NCI-H2171 (cell line): ENCODE results near the gene SLC6A19.
"Not testable (repeated sequence)": the region's sequence is repeated elsewhere in the genome, so short reads cannot be mapped to it uniquely, and the experiment has no call there.

Experiments
- DNase-seq: peaks from one replicate; lab custom pipeline; 2025; lab: John Stamatoyannopoulos, UW

Gene SLC6A19

DNA sequence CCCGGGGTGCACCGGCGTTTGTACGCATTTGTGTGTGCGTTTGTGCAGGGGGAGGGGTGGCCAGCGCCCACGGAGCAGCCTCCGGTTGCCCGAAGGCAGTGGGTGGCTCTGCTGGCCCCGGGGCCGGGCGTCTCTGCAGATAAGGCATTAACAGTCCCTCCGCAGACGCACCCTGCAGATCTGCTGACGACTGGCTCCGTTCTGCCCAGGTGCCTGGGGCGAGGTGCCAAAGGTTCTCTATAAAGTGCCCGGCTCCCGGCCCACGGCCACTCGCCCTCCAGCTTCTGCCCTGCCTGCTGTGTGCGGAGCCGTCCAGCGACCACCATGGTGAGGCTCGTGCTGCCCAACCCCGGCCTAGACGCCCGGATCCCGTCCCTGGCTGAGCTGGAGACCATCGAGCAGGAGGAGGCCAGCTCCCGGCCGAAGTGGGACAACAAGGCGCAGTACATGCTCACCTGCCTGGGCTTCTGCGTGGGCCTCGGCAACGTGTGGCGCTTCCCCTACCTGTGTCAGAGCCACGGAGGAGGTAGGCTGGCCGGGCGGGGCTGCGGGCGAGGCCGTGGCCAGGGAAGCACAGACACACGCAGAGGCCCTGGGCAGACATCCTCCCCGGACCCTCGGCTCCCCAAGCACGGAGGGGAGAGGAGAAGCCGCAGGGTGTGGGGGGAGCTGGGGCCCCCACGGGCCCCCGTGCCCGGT lies at the start of gene SLC6A19:
Gene SLC6A19 (plus strand): TSS at position 269 of the 699 bp plus-strand sequence. CDS start 56 bp downstream, at position 325.
- DNase-seq = no peak

DNA sequence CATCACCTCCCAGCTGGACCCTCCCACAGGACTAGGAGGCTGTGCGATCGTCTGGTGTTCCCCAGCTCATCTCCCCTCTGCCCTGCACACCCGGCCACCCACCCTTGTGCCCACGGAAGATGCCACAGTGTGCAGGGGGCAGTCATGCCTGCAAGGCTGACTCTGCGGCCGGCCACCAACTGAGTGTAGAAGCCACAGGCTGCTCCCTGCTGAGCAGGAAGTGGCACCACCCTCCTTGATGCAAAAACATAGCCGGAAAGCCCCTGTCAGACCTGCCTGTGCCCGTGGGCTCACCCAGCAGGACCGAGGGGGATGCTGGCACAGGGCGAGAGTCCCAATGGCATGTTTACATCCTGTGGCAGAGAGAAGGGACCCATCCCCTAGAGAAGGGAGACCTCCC lies 49.2 kb upstream of the SLC6A19 start:
- DNase-seq = no peak

DNA sequence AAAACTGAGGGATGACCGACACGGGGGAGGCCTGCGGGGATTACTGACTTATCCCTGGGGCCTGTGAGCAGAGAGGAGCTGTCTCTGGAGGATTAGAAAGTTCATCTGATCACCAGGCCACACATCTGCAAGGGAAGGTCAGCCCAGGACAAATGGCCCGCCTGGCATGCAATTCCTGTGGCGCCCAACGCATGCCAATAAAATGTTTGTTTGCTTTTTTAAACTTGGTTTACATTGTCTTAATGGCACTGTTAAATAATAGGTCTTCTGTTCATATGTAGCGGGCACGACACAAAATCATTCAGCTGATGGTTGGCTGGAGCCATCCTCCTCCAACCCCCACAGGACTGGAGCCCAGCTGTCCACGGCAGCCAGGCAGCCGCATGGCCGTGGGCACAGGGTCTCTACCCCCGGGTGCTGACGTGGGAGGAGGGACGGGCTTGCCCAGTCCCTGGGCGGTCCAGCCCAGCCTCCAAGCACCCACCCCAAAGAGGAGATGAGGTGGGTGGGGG lies 48.6 kb upstream of the SLC6A19 start:
- DNase-seq = no peak

DNA sequence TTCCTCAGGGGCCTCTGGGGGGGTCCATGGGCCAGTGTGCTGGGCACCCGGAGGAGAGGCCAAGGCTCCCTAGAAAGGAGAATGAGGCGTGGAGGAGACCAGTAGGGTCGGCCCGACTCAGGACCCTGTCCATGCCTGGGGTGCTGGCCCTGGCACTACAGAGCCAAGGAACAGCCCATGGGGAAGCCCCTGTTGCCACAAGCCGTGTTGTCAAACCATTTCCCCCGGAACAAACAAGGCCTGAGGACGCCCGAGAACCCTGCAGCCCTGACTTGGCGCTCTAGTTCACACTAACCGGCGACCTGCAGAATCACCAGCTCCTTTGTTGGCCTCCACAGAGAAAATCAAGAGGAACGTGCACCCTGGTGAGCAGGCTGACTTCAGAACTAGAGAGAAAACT lies 48.0 kb upstream of the SLC6A19 start:
- no peak for DNase-seq

DNA sequence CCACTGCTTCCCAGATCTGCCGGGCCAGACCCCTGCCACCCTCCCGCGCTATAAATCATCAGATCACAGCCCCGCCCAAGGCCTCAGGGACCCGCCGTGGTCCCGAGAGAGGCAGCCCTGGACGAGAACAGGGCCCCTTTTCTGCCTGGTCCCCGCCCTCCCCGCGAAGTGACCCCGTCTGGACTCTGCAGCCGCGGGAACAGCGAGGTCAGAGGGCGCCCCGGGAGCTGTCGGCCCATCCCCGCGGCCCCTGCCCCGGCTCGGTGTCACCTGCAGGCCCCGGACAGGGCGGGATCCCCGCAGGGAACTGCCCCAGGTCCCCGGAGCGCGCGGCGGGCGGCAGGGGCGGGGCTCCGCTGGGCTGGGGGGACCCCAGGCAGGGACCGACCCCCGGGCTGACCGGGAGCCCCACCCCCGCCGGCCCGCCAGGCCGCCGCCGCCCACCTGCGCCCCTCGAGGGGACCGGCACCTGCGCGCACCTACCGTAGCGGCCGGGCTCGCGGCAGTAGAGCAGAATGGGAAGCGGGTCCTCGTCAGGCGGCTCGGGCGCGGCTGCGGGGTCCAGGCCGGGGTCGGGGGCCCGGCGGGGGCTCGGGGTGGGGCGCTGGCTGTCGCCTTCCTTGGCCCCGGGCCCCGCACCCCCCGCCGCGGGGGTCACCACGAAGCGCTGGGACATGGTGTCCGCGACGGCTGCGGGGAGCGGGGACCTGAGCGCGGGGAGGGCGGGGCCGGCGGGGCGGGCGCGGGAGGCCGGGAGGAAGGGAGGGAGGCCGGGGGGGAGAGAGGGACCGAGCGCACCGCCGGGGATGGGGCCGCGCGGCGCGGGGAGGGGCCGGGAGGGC lies 46.0 kb upstream of the SLC6A19 start:
- peak; percentile 26 for DNase-seq

DNA sequence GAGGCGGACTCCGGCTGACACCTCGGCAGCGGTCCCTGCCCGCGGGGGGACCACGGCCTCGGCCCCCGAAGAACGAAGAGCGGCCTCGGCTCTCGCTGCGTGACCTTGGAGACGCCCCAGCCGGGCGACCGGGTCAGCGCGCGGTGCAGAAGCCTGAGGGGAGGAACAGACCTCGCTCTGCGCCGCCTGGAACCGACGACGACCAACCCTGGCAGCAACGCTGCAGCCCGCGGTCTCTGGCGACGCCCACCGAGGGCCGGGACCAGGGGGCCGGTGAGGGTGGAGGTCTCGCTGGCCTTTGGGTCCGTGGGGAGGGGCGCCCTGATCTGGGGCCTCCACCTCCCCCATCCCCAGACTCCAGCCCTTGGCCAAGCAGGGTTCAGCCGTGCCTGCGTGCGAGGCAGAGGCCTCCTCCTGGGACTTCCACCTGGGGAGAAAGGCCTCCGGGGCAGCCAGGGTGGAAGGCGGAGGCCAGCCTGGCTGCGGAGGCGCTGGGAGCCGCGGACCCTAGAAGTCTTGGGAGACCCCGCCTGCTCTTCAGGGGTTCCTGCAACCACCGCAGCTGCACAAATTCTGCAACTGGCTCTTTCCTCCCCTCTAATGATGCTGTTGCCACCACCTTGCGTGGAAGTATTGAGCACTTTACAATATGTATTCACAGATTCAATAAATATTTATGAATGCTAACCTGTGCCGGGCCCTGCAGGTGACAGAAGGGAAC lies 45.2 kb upstream of the SLC6A19 start:
- DNase-seq = no peak

DNA sequence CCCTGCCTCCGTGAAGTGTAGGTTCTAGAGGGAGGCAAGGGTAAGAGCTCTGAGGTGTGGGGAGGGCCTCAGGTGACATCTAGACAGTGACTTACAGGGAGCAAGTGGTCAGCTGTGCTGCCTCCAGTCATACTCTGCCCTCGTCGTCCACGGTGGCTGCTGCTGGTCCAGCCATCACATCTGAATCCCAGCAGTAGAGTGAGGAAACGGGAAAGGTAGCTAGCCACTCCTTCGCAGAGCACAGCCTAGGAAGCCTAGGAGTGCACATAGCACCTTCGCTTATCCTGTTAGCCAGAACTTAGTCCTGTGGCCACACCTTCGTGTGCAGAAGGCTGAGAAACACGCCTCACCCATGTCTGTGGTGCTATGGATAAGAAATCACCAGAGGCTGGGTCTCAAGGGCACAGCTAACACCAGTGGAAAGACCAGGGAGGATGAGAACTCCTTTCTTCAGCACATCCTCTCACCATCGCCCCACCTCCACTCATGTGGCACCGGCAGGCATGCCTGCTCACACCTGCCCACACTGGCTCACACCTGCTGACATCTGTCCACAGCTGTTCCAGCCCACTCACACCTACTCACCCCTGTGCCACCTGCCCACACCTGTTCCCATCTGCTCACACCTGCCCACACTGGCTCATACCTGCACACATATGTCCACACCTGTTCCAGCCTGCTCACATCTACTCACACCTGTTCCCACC lies 44.5 kb upstream of the SLC6A19 start:
- DNase-seq = no peak

DNA sequence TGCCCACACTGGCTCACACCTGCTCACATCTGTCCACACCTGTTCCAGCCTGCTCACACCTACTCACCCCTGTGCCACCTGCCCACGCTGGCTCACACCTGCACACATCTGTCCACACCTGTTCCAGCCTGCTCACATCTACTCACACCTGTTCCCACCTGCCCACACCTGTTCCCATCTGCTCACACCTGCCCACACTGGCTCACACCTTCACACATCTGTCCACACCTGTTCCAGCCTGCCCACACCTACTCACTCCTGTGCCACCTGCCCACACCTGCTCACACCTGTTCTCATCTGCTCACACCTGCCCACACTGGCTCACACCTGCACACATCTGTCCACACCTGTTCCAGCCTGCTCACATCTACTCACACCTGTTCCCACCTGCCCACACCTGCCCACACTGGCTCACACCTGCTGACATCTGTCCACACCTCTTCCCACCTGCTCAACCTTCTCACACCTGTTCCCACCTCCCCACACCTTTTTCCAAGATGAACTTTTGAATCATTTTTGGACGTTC lies 43.9 kb upstream of the SLC6A19 start:
- not testable (repeated sequence) for DNase-seq

DNA sequence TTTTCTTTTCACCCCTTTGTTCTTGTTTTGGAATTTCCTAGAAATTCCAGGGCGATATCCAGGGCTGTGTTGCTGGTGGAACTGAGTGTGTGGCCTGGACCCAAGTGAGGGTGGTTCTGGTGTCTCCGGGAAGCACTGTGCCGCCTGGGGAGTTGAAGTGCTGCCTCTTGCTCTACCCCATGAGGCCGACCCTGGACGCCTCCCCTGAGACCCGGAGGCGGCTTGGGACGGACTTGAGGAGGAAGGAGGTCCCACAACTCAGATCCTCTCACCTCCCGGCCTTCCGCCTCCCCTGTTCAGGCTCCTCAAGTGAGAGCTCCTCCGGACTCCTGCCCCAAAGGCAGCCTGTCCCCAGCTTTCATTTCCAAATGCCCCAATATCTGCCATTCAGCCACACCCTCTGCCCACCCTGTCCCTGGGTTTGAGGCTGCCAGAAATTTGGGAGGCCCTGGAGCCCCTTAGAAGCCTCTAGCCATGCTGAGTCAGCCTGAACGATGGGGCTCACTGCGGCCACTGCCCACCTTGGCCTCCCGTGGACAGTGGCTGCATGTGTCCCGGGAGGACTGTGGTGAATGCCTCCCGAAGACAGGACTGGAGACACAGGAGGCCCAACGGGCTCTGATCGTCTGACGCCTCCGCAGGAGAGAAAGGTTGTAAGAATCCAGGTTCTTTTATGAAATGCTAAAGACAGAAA lies 42.6 kb upstream of the SLC6A19 start:
- no peak for DNase-seq

DNA sequence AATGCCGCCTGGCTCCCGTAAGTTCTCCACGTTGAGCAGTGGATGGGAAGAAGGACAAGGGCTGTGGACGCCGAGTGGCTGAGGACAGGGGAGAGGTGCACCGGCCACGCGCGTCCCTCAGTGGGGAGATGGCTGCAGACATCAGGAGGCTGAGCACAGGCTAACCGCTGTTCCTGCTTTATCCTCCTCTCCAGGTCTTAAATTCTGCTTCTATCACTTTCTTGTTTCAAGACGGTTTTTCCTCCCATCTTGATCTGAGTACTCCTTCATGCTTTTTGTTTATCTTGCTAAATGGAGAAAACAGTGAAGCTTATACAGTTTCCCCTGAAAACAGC lies 42.1 kb upstream of the SLC6A19 start:
- no peak for DNase-seq

DNA sequence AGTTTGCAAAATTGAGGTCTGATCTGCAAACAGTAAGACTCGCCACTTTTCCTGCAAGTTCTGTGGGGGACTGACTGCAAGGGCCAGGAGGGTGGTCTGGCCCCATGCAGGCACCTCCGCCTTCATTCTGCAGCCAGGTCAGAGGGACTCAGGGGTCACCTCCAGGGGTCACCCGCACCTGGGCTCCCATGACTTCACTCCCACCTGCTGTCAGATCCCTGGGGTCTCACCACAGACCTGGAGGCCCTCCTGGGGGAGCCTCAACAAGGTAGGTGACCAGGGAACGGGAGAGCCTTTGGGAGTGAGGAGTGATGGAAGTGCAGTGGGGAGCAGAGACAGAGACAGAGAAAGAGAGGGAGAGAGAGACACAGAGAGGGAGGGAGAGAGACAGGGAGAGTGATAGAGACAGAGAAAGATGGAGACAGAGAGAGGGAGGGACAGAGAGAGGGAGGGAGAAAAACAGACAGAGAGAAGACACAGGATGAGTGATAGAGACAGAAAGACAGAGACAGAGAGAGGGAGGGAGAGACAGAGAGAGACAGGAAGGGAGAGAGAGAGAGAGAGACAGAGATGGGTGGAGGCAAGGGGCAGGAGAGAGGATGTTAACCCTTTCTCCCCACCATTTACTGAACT lies 41.5 kb upstream of the SLC6A19 start:
- DNase-seq = no peak

DNA sequence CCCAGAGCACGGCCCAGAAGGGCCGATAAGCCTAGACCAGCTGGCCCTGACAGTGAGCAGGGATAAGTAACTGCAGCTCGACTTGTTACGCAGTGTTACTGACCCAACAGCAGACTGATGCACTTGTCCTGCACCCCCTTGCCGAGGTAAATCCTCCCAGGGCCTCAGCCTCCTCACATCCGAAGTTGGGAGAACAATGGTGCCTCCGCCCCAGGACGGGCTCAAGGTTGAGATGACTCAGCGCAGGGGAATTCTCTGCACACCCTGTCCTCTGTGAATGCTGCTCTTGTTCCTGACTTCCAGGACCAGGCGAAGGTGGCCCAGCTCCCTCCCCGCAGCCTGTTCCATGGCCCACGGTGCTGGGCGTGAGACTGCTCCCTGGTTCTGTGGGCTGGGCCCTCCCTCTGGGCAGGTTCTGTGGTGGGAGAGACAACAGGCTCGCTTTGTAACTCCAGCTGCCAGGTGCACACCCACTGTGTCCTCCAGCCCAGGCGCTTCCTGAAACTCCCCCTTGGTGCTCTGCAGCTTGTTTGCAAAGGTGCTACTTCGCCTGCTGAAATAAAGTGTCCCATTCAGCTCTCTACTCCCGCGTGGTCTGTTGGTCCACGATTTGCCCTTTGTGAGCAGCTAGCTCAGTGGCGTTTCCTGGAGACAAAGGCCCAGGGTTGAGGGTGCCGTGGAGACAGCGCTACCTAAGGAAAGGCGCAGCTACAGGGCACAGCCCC lies 40.1 kb upstream of the SLC6A19 start:
- no peak for DNase-seq

DNA sequence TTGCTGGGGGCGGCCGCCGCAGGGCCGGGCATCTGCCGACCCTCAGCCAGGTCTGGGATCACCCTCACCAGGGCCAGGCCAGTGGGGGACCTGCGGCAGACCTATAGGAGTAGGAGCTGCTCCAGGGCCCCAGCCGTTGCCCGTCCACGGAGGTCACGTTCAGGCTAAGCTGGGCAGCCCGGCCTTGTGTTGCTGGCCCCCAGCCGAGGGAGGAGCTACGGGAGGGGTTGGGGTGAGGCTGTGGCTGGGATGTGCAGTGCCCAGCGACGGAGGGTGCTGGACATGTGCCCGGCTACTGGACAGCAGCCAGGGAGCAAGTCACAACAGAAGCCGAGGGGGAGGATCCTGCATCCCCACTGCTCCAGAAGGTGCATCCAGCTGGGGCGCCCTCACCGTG lies 39.6 kb upstream of the SLC6A19 start:
- no peak for DNase-seq

DNA sequence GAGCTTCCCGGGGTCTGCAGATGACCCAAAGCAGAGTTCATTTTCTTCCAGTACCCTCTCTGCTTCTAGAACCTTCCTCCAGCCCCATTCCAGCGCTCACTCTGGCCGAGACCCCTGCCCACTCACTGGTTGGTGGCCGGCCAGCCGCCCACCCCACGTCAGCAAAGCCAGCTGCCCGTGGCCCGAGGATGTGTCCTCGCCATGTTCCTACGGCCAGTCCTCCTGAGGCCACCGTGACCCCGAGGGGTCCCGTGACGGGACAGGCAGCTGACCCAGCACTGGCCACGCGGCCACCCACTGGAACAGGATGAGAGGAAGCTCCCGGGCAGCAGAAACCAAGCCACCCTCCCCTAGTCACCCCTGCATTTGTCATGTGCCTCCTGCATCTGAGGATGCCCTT lies 39.1 kb upstream of the SLC6A19 start:
- DNase-seq = no peak

DNA sequence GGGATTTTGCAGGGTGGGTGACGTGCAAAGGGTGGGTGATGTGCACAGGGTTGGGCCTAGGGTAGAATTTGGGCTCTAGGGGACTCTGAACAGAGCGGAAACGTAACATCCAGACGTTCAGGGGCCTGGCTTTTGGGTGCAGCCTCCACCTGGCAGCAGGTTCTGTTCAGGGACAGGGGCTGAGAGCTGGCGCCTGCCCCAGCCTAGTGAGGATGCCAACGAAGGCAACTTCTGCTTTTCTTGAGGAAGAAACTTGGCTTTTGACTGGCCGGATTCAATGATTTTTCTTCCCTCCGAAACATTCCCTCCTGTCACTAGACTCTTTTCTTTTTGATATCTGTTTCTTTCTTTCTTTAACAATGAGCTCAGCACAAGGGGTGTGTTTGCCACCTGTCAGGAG lies 38.6 kb upstream of the SLC6A19 start:
- DNase-seq = no peak

DNA sequence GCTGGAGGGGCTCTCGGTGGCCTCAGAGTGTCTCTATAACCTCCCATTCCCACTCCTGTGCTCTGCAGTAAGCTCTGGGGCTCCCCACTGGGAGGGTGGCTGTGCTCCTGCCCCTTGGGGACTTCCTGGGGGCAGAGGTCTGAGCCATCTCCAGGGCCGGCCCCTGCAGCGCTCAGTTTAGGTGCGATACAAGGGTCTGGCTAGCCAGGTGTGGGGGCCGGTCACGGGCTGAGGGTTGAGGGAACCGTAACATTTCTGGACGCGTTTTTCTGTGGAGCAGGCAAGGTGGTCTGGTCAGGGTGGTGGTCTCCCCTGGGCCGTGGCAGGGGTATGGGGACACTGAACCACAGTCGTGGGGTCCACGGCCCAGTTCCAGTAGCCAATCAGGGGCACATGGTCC lies 38.0 kb upstream of the SLC6A19 start:
- DNase-seq = no peak

DNA sequence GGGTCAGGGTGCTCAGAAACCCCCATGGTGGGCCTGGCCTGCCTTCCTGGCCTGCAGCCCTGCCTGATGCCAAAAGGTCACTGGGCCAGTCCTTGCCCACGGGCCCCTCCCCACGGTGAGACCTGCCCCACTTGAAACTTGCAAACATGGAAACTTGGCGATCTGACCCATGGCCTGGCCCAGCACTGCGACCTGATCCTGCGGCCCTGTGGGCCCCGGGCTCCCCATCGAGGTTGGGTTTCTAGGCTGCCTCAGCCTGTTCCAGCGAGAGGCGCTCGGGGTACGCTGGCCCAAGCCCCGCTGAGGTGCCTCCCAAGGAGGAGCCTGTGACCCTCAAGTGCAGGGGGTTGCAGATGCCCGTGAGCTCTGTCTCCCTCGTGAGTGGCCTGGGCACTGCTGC lies 37.5 kb upstream of the SLC6A19 start:
- DNase-seq = no peak

DNA sequence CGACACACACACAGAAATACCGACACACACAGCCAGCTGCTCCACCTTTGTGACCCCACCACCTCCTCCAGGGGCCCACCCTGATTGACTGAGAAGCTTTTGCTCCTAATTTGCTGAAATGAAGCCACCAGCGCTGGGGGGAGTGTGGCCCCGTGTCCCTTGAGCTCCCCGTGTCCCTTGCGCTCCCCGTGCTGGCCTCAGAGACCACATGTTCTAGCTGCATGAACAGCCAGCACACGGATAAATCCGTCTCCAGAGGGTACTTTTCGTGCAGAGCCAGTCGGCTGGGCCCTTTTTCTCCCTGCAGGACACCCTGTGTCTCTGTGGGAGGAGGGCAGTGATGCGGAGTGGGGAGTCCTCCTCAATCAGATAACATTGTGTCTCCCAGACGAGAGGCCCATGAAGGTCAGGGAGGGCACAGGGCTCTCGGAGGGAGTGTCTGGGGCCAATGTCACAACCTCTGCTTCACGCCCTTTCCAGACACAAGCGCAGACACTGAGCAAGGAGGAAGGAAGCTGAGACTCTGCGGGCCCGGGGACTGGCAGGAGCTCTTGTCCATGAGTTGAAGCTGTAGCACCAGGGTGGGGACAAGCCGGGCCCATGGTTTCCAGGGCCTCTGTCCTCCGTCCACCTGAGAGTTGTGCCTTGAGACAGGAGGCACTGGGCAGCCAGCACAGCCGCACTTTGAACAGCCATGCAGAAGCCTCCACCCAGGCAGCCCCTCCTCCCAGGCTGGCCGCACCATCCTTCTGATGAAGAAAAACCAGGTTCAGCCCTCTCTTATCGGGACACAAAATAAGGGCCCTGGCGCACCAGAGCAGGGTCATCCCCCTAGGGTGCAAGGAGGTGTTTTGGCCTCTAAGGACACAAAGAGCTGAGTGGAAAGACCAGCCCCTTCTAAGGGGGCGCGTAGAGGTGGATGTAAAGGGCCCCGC lies 36.4 kb upstream of the SLC6A19 start:
- no peak for DNase-seq

DNA sequence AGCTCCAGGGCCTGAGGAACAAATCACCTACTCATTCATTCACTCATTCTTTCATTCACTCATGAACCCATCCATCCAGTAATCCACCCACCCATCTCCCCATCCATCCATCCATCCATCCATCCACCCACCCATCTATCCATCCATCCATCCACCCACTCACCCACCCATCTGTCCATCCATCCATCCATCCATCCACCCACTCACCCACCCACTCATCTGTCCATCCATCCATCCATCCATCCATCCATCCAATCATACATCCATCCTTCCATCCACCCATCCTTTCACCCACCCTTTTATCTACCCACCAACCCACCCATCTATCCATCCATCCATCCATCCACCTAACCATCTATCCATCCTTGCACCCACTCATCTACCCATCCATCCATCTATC lies 35.5 kb upstream of the SLC6A19 start:
- no peak for DNase-seq
